GM21381 (cell line): ENCODE data around the gene MUC13.

ENCODE experiments used
- ATAC-seq: cut with Tn5 transposase; IDR thresholded peaks from one replicate; pipeline ENCODE4 v1.9.1; 2021; ENCODE audit warnings: mild to moderate bottlenecking, moderate library complexity; ENCODE audit not compliant: unreplicated experiment

The MUC13 gene

DNA sequence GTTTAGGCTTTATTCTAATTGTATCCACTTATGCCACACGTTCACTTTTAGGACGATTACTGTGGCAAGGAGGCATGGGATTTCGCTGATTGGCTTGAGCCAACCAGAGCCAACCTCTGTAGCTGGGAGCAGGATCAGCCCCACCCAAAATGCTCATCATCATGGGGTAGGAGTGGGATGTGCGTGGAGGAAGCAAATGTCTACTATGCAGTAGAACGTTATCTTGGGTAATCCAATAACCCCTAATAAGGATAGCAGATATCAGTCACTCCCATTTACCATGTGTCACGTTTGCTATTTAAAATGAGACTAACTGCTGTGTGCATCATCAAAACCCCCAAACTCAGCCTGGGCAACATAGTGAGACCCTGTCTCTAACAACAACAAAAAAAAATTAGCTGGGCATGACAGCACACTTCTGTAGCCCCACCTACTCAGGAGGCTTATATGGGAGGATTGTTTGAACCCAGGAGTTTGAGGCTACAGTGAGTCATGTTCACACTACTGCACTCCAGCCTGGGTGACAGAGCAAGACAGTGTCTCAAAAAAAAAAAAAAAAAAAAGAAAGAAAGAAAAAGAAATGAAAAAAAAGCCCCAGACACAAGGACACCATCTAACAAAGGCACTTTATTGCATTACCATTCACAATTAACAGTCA lies 29.6 kb downstream of the MUC13 start:
- no peak for ATAC-seq

DNA sequence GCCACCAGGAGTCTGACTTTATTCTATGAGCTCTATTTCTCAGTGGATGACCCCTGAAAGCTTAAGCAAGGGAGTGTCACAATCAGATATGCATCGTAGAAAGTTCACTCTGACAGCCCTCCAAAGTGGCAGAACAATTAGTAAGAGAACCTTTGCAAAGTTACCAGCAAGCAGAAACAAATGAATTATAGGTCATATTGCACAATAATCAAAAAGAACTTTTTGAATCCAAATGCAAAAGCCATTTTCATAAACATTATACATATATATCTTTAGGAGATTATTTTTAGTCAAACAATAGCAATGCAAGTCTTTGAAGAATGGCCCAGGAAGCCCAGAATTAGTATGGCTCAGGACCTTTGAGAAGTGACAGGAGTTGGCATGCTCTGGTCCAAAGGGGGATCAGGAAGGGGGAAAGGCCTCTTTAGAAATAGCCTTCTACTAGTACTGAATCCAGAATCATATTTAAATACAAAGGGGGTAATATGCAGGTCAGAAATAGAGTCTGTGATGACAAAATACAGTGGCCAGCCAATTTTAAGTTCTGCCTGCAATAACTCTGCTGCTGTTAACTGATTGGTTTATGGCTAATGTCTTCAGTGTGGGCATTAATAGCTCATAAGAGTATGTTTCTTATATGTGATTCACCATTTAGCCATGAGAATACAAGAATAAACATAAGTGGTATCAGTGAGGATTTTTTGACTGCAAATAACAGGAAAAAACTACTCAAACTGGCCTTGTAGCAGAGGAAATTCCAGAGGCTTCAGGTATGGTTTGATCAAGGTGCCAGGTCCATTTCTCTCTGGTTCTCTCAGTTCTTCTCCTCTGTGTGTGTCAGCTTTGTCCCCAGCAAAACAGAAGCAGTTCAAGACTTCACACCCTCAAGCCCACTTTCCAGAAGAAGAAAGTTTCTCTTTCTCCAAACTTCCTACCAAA lies 30.4 kb downstream of the MUC13 start:
- no peak for ATAC-seq

DNA sequence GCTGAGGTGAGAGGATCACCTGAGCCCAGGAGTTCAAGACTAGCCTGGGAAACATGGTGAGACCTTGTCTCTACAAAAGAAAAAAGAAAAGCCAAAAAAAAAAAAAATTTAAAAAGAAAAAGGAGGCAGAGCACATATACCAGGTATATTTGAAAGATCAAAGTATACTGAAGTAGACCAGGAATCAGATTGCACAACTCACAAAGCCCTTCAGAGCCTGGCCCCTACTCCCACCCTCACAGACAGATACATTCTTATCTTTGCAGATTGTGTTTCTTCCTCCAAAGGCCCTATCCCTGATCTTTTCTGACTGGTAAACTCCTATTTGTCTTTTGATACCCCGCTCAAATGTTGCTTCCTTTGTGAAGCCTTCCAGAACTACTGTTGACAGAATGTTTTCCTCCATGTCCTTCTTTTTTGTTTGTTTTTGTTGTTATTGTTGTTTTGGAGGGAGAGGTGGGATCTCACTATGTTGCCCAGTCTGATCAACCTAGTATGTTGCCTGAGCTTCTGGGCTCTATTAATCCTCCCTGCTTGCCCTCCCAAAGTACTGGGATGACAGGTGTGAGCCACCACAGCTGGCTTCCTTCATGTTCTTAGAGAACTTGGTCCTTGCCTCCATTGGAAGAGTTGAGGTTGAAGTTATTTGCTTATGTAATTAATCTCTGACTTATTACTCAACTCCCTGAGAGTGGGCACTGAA lies 37.6 kb downstream of the MUC13 start:
- no peak for ATAC-seq

DNA sequence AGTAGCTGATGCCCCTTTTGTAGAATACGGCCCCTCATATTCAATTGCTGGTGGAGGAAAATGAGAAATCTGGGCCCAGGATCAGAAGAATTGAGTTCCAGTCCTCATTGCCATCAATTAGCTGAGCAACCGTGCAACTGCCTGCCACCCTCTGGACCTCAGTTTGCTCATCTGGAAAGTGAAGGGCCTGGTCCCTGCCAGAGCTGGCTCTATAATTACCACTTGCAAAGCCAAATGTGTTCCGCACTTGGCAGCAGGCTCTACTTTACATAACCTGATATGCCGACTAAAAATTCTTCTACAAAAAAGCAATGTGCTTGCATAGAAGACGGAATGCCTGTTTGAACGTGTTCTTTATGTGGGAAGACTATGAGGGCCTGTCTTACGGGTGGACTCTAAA lies 38.8 kb downstream of the MUC13 start:
- ATAC-seq = no peak

DNA sequence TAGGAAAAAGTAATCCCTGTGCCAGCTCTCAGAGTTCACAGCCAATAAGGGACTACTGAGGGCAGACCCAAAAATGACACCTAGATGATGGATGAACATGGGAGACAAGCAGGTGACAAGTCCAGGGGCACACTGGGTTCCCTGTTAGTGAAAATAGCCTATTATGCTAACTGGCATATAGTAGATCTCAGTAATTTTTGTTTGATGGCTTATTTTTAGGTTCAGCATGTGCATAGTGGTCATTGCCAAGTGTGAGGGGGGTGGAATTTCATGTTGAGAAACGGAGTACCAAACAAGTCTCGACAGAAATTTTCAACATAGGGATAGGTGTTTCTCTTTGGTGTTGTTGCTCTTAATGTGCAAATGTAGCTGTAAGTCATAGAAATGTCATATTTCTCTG lies 41.0 kb downstream of the MUC13 start:
- ATAC-seq = no peak

DNA sequence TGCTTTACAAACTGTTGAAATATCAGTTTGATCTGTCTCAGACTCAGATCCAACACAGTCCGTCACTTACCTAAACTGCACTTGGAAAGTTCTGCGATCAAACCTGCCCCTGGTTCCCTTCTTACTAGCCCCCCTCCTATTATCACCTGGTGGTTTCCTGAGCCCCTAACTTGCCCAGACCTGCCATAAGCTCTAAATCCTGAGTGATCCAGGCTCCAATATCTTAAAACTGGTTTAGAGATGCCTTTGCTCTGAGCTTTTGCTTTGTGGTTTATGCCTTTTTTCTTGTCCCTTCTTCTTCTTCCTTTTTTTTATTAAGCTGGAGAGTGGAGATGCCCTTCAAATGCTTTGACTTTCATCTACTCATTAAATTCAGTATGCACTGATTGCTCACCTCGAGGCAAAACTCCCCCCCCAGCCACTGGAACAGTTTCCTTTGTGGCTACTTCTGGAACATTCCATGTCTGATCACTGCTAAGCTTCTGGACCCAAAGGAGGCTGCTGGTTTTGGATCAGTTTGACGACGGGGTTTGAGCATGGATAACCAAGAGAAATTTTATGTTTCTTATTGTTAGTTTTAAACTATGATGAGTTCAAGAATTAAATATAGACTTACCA lies 43.9 kb downstream of the MUC13 start:
- no peak for ATAC-seq

DNA sequence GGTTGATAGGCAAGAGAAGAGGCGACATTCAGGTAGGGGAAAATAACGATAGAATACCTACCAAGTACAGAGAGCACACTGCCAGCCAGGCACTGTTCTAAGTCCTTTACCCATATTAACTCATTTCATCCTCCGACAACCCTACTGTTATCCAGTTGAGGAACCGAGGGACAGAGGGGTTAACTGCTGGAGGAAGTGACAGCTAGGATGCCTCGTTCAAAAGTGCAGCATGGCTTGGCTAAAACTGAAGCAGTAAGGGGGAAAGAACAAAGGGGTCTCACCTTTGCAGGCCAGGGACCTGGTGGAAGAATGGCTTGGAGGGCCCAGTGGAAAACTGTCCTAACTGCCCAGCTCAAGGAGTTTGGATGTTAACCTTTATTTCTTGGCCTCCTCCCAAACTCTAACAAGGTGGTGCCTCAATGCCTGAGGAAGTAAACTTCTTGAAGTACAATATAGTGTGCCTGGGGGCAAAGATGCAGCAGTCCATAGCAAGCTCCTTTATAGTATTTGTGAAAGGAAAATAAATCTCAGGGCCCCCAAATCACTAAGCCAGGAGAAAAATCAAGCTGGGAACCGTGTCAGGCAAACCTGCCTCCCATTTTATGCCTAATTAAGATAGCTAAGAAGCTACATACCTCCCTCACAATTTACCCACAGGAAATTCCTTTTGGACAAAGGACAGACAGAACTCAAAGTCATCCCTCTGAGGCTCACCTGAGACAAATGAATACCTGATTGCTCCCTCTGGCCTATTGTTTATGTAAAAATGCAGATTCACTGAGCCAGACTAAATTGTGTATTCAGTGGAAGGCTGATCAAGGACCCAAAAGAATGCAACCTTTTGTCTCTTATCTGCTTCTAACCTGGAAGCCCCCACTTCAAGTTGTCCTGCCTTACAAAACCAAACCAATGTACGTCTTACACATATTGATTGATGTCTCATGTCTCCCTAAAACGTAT lies 45.8 kb downstream of the MUC13 start:
- no peak for ATAC-seq

DNA sequence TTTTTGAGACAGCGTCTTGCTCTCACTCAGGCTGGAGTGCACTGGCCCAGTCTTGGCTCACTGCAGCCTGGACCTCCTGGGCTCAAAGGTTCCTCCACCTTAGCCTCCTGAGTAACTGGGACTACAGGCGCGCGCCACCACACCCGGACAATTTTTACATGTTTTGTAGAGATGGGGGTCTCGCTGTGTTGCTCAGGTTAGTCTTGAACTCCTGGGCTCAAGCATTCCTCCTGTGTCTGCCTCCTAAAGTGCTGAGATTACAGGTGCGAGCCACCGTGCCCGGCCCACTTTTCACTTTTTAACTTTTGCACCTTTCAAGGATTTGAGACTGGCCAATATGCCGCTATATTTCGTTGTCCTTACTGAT lies 46.6 kb downstream of the MUC13 start:
- no peak for ATAC-seq

DNA sequence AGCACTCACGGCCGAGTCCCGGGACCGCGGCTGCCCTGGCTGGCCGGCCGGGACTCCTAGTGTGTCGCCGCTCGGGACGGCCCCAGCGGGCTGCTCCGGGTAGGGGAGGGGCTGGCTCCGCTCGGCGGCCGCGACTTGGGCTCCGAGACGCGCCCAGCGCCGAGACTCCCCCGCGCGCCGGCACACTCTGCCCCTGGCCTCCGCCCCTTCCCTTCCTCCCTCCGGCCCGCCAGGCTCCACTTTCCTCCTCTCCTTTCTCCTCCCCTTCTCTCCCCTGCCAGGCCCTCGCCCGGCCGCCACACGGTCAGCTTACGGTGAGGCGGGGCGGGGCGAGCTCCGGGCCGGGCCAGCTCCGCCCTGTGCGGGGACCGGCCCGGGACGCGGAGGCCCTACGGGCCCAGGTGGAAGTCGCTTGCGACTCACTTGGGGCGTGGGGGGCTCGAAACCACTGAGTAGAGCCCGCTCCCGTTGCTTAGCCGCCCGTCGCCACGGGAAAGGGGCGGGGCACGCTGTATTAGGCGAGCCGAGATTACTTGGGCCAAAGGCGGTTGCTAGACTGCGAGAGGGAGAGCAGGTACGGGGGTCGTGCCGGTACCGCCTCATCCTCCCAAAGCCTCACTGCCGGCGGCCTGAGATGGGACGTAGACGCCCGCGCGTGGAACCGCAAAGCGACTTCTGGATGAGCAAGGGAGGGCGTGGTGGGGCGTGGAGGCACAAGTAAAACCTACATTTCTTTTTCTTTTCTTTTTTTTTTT lies 47.2 kb downstream of the MUC13 start, which contains the start of gene ITGB5:
TSS of gene ITGB5 (minus strand) at position 189 of the 755 bp plus-strand sequence. CDS start 365 bp downstream, outside the sequence.
- ATAC-seq = peak; percentile 60

DNA sequence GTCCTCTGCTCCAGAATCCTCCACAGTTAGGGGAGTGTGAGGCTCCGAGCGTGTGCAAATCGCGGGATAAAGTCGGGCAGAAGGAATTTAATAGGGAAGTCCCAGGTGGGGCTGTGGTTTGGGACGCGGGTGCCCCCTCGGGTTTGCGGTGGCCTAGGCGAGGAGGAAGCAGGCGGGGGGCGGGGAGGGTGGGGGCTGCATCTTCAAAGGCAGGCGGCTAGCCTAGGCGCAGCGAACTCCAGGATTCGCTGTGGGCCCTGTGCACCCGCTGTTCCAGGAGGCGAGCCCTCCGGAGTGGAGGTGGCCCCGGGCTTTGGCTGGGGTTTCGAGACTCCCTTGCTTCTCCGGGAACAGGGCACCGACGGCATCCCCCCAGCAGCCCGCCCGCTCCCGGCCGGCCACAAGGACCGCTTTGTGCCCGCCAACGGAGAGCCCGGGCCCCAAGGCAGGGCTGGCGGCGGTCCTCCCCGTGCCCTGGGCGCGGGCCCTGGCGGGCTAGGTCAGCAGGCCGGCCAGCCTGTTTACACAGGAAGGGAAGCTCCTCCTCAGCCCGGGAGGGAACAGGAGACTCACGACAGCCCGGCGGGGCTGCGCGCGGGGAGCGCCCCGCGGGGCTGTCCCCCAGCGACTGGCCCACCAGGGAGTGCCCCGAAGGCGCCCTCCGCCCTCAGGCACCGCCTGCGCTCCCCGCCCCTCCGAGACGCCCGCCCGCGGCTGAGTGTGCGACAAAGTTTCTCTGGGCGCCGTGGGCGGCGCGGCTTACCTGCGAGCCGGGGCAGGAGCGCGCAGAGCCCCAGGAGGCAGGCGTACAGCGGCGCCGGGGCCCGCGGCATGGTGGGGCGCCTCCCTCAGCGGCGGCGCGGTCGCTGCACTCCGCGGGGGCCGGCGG lies 48.1 kb downstream of the MUC13 start:
- ATAC-seq = peak; percentile 44

DNA sequence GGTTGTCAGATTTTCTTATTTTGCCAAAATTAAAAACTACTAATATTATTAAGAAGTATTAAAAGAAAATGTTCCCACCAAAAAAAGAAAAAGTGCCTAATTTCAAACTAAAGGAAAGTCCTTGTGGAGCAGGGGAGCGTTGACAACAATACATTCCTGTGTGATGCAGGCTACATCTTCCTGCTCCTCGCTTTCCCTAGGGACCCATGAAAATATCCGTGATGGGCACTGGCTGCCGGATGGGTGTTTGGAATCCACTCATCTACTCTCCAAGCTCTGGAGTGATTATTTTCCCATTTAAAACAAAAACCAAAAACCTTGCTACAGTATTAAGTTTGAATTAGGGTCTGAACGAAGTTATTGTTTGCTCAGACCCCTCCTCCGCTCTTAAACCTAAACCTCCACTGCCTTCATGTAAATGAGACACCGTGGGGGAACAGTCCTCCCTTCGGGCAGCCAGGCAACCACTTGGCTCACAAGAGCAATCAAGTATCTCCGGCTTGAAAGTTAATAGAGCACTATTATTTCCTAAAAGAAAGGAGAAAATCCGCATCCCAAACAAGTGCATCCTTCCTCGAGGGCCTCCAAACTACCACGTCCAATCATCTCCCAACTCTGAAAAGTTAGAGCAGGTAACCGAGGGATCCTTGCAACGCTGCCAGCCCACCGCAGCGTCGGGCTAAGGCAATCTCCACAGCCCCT lies 48.9 kb downstream of the MUC13 start:
- ATAC-seq = no peak

DNA sequence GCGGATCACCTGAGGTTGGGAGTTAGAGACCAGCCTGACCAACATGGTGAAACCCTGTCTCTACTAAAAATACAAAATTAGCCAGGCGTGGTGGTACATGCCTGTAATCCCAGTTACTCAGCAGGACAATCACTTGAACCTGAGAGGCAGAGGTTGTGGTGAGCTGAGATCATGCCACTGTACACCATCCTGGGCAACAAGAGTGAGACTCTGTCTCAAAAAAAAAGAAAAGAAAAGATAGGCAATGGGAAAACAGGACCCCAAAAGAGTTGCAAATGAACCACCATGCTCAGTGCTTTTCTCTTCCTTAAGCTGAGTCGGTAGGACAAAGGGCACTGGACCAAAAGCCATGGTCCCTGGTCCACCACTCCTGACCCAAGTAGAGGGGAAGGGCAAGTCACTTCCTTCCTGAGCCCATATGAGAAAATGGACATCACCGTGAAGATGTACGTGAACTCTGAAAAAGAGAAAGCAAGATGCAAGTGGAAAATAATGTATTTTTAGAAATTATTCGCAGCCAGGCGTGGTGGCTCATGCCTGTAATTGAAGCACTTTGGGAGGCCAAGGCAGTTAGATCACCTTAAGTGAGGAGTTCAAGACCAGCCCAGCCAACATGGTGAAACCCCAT lies 50.0 kb downstream of the MUC13 start:
- ATAC-seq = no peak

DNA sequence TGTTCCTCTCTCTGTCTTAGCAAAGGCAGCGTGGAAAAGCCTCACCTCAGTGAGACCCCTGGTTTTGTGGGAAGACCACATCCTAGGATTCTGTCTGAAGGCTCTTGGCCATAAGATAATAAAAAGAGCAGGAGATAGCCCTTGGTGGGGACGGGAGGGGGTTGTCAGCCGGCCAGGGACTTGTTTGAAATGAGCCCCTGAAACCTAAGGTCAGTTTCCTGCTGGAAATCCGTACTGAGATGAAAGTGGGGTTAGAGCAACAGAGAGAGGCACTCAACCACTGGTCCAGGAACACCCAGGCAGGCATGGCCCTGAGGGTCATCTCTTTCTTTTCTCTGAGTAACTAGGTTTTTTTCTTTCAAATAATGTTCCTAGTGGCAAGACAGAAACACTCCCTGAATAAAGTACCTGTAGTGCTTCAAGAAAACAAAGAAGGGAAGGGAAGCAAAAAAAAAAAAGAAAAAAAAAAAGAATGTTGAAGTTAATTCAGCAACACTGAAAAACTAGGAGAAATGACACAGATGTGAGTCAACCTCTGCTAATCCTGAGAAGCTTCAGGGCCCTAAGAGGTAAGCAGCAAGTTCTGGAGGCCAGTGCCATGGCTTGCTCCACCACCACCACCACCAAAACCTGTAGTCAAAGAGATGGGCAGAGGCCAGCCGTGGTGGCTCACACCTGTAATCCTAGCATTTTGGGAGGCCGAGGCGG lies 50.6 kb downstream of the MUC13 start:
- ATAC-seq = no peak

DNA sequence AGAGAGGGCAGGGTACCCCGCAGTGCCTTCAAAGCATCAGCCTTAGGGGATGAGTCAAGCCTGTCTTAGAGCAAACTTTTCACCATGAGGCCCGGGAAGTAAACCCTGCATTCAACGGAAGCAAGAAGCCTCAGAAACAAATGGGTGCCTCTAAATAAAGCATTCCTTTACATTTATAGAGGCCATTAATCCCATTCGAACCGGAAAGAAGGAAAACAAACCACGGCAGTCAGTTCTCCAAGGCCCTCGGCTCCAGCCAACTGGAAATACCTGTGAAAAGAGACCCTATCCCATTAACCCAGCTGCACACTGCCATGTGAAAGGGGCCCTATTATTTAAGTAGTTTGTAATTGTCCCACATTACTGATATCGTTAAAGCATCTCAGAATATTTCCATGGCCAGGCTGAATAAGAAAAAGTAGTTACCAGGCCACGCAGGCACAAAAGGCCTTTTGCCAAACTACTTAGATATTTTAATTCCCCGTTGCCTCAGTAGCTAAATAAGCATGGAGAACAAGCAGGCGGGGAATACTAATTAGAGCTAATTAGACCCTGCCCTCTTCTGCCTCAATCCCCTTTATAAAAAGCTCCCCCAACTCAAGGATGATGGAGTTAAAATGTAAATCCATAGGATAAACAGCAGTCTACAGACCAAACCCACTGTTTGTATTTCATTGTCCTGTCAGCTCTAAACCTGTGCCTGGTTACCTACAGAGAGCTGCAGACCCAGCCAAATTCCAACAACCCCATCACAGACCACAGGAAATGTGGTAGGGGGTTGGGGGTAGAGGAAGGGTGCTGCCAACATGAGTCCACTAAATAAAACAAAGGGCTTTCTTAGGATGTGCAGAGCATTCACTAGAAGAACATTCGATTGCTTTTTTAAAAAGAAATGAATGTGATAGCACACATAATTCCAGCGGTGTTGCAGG lies 51.5 kb downstream of the MUC13 start:
- no peak for ATAC-seq

DNA sequence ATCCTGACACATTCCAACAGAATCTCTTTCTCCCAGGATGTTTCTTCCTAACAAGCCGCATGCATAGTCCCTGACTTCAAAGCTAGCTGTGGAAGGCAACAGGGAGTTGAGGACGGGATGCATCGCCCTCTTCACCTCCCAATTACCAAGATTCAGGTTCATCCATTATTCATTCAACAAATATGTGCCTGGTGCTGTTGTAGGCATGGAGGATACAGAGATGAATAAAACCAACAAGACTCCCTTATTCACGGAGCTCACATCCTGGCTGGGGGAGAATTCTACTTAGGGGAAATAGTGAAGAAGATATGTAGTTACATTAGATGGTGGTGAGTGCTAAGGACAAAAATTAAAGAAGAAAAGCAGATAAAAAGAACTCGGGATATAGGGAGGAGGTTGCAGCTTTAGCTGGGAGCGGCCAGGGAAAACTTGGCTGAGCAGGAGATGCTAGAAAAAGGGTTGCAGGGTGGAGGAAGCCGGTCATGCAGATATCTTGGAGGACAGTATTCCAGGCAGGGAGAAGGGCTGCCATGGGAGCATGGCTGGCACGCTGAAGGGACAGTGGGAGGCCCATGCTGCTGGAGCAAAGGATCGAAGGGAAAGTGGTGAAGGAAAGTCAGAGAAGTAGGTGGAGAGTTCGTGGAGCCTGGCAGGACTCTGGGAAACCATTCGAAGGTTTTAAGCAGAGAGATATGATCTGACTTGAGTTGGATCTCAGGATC lies 52.4 kb downstream of the MUC13 start:
- no peak for ATAC-seq
